HepG2 (cell line): ENCODE measurements around the gene USP32. TPM values are rescaled to one million over a fixed set of nuclear protein-coding genes. Genes with fewer than 3 reads are reported as not detected.

Experiments
- CENPT ChIP-seq: sonication (generic); formaldehyde crosslinking; IDR thresholded peaks from 2 replicates; pipeline ENCODE4 v1.8.0; 2022; ENCODE audit warnings: low read depth, mild to moderate bottlenecking, moderate library complexity, missing genetic modification reagents
- IKZF5 ChIP-seq: IDR thresholded peaks from 2 replicates; pipeline ENCODE4 v1.6.1; 2018; ENCODE audit warnings: missing genetic modification reagents, mild to moderate bottlenecking, missing compliant biosample characterization
- ISL2 ChIP-seq: sonication (generic); formaldehyde crosslinking; IDR thresholded peaks from 2 replicates; pipeline ENCODE4 v1.5.0; 2020; ENCODE audit warnings: missing genetic modification reagents
- MATR3 ChIP-seq: sonication (generic); formaldehyde crosslinking; IDR thresholded peaks from 2 replicates; pipeline ENCODE4 v1.4.0; 2020; ENCODE audit warnings: missing genetic modification reagents
- NCOR1 ChIP-seq: fragments of 200-600 bp; sonication (generic); IDR thresholded peaks from 2 replicates; pipeline ENCODE4 v1.7.0; 2017; ENCODE audit warnings: antibody characterized with exemption, low read length, borderline replicate concordance
- NFRKB ChIP-seq: fragments of 450-650 bp; IDR thresholded peaks from 2 replicates; pipeline ENCODE4 v1.6.1; 2017
- NR0B2 ChIP-seq: sonication (generic); formaldehyde crosslinking; IDR thresholded peaks from 2 replicates; pipeline ENCODE4 v1.4.0; 2020; ENCODE audit warnings: mild to moderate bottlenecking, missing genetic modification reagents
- NR3C1 ChIP-seq: sonication (generic); formaldehyde crosslinking; IDR thresholded peaks from 2 replicates; pipeline ENCODE4 v1.4.0; 2020; ENCODE audit warnings: missing genetic modification reagents
- PAX8 ChIP-seq: sonication (generic); formaldehyde crosslinking; IDR thresholded peaks from 2 replicates; pipeline ENCODE4 v1.8.0; 2022; ENCODE audit warnings: mild to moderate bottlenecking, missing genetic modification reagents, borderline replicate concordance
- PLRG1 ChIP-seq: fragments of 450-650 bp; conservative IDR thresholded peaks from 2 replicates; pipeline ENCODE4 v1.6.1; 2016
- RXRB ChIP-seq: IDR thresholded peaks from 2 replicates; pipeline ENCODE4 v1.6.1; 2016; ENCODE audit warnings: borderline replicate concordance, missing genetic modification reagents, missing compliant biosample characterization
- TRIM22 ChIP-seq: fragments of 450-650 bp; IDR thresholded peaks from 2 replicates; pipeline ENCODE4 v1.6.1; 2017
- UBTF ChIP-seq: sonication (generic); formaldehyde crosslinking; IDR thresholded peaks from 2 replicates; pipeline ENCODE4 v1.4.0; 2020; ENCODE audit warnings: mild to moderate bottlenecking, missing genetic modification reagents
- ZBTB40 ChIP-seq, 2 experiments: fragments of 450-650 bp in 1 of 2; sonication (generic) in 1 of 2; formaldehyde crosslinking in 1 of 2; IDR thresholded peaks; 2 replicates each; pipeline versions ENCODE4 v1.6.1 to v1.8.0; 2016 to 2022; ENCODE audit warnings: antibody characterized with exemption in 1 of 2, mild to moderate bottlenecking in 1 of 2, missing genetic modification reagents in 1 of 2
- ZNF616 ChIP-seq: sonication (generic); formaldehyde crosslinking; IDR thresholded peaks from 2 replicates; pipeline ENCODE4 v1.5.0; 2020; ENCODE audit warnings: low read depth, mild to moderate bottlenecking, missing genetic modification reagents
- ZNF672 ChIP-seq: sonication (generic); formaldehyde crosslinking; IDR thresholded peaks from 2 replicates; pipeline ENCODE4 v1.8.1; 2022; ENCODE audit warnings: missing genetic modification reagents
- polyA plus RNA-seq, 8 experiments: library from polyadenylated mRNA; depleted of rRNA in 3 of 8; stranded (reverse) in 7 of 8; unstranded in 1 of 8; fragments of >200 nt; fragmentation: Illumina TruSeq in 4 of 8; extraction: Trizol in 4 of 8; gene quantifications; 2 replicates each; pipeline versions ENCODE4 v1.2.1 to v1.2.3, GENCODE V29; 2011 to 2016; ENCODE audit warnings: low read depth in 4 of 8, missing spikeins in 1 of 8, mixed read lengths in 1 of 8; ENCODE audit not compliant: insufficient read depth in 1 of 8
- total RNA-seq, 5 experiments: library from RNA; depleted of rRNA; stranded (reverse); fragments of >200 nt; fragmentation: Illumina TruSeq; extraction: Trizol; gene quantifications; 2 replicates each; pipeline ENCODE4 v1.2.3, GENCODE V29; 2016; ENCODE audit warnings: low read depth in 1 of 5

The USP32 gene
- total and polyA plus RNA-seq, 2 of the 13 experiments (the other 11 are each of a cell fraction or from before 2014, with no cell fraction given): 24.9 to 39.9 TPM

GRCh38 chr17:60391471-60392041 lies 377 bp downstream of the USP32 start (continued):
- TF ChIP-seq TRIM22 (no peak), MATR3 (no peak), ZBTB40 (IDR thresholded peaks at IDR 0.05) (no peak), ZBTB40 (CRISPR knock-in tag; IDR thresholded peaks at IDR 0.05) (peak; percentile 13; the same call in 1 of the 2 replicates), PLRG1 (no peak), ZNF616 (0 out of 2 replicates have a peak, but pooled peaks have one; percentile 25), PAX8 (peak; percentile 97), NR0B2 (peak; percentile 66; the same call in 1 of the 2 replicates), IKZF5 (no peak), NR3C1 (no peak), CENPT (CRISPR knock-in tag) (no peak), ISL2 (CRISPR knock-in tag) (no peak), UBTF (peak; percentile 44), ZNF672 (CRISPR knock-in tag) (no peak), RXRB (CRISPR knock-in tag) (no peak), NCOR1 (no peak), NFRKB (no peak)
